Measurements from ENCODE around the gene ZBTB4.

- TF ChIP-seq POLR2A (IDR thresholded peaks at IDR 0.05) (no peak), CTCF (IDR thresholded peaks at IDR 0.05) (no peak)
These were observed 13.7 kb downstream of the ZBTB4 start for GRCh38 chr17:7465597-7466275.

All from uterus (tissue), 2 donors.